CD14-positive monocyte (primary cell): Measurements from ENCODE around the gene RCAN3. TPM values are rescaled to one million over a fixed set of nuclear protein-coding genes. Genes with fewer than 3 reads are reported as not detected.
A peak's percentile ranks its signal among the peaks of the same experiment; 100 is the strongest.

Experiments used
- DNase-seq, 3 donors: peaks; one replicate each; pipeline ENCODE4 v3.0.0-alpha.2; 2011 to 2022
- H2AFZ ChIP-seq: 2 replicates; pipeline ENCODE4 v1.6.0; 2012; ENCODE audit warnings: mild to moderate bottlenecking, low read depth, low read length, inconsistent platforms; ENCODE audit not compliant: insufficient read depth, poor library complexity, severe bottlenecking
- H3K27ac ChIP-seq, 2 donors: 1 replicate in 1 of 2; 2 replicates in 1 of 2; pipeline ENCODE4 v1.5.1; 2012 to 2013; ENCODE audit warnings: low read length in 2 of 2, control low read depth in 1 of 2, inconsistent platforms in 1 of 2, low read depth in 1 of 2, mild to moderate bottlenecking in 1 of 2
- H3K27me3 ChIP-seq, 2 donors: one replicate each; pipeline versions ENCODE4 v1.6.0 to v1.6.1; 2011 to 2013; ENCODE audit warnings: low read length in 2 of 2; ENCODE audit not compliant: control insufficient read depth in 2 of 2, insufficient read depth in 2 of 2
- H3K36me3 ChIP-seq, 2 donors: replicated peaks in 1 of 2; 1 replicate in 1 of 2; 2 replicates in 1 of 2; pipeline versions ENCODE4 v1.5.1 to v1.6.1; 2012 to 2013; ENCODE audit warnings: low read length in 2 of 2, control low read depth in 1 of 2, inconsistent platforms in 1 of 2, mild to moderate bottlenecking in 1 of 2; ENCODE audit not compliant: insufficient read depth in 2 of 2, control insufficient read depth in 1 of 2
- H3K4me1 ChIP-seq, 2 donors: 1 replicate in 1 of 2; 2 replicates in 1 of 2; pipeline versions ENCODE4 v1.5.1 to v1.6.1; 2012 to 2013; ENCODE audit warnings: low read length in 2 of 2, control low read depth in 1 of 2, inconsistent platforms in 1 of 2, mild to moderate bottlenecking in 1 of 2, moderate library complexity in 1 of 2; ENCODE audit not compliant: insufficient read depth in 2 of 2, control insufficient read depth in 1 of 2
- H3K4me2 ChIP-seq: replicated peaks from 2 replicates; pipeline ENCODE3; 2012; ENCODE audit warnings: low read length, moderate library complexity, mild to moderate bottlenecking; ENCODE audit not compliant: poor library complexity, severe bottlenecking; ENCODE audit errors: extremely low read depth
- H3K4me3 ChIP-seq, 3 experiments: fragments of 200-600 bp in 1 of 3; sonication (generic) in 1 of 3; replicated peaks in 1 of 3; 1 replicate in 2 of 3; 2 replicates in 1 of 3; pipeline ENCODE4 v1.5.1; 2011 to 2013; ENCODE audit warnings: low read length in 3 of 3, mild to moderate bottlenecking in 3 of 3, control low read depth in 2 of 3, low read depth in 2 of 3, inconsistent platforms in 1 of 3, moderate library complexity in 1 of 3
- H3K79me2 ChIP-seq: 2 replicates; pipeline ENCODE4 v1.6.0; 2012; ENCODE audit warnings: mild to moderate bottlenecking, control low read depth, inconsistent platforms, low read length, moderate library complexity; ENCODE audit not compliant: insufficient read depth
- H3K9ac ChIP-seq: 2 replicates; pipeline ENCODE4 v1.6.0; 2017; ENCODE audit warnings: low read length, mild to moderate bottlenecking; ENCODE audit not compliant: insufficient read depth, poor library complexity, severe bottlenecking
- H3K9me3 ChIP-seq, 2 donors: replicated peaks in 1 of 2; 1 replicate in 1 of 2; 2 replicates in 1 of 2; pipeline versions ENCODE4 v1.5.1 to v1.6.1; 2012 to 2013; ENCODE audit warnings: low read length in 2 of 2, control low read depth in 1 of 2; ENCODE audit not compliant: control insufficient read depth in 1 of 2, insufficient read depth in 1 of 2
- H4K20me1 ChIP-seq: 2 replicates; pipeline ENCODE4 v1.6.0; 2012; ENCODE audit warnings: mild to moderate bottlenecking, low read length, control low read depth, moderate library complexity; ENCODE audit not compliant: insufficient read depth
- H3K27ac Mint-ChIP-seq, 7 donors: one replicate each; pipeline ENCODE4 v1.8.0; 2020; ENCODE audit warnings: mild to moderate bottlenecking in 7 of 7, mixed read lengths in 7 of 7, moderate library complexity in 6 of 7, inconsistent platforms in 2 of 7
- H3K27me3 Mint-ChIP-seq, 3 donors: one replicate each; pipeline ENCODE4 v1.8.0; 2021 to 2022; ENCODE audit warnings: low read depth in 3 of 3, mild to moderate bottlenecking in 3 of 3, mixed read lengths in 3 of 3, moderate library complexity in 3 of 3, inconsistent platforms in 1 of 3
- H3K36me3 Mint-ChIP-seq, 2 donors: one replicate each; pipeline ENCODE4 v1.8.0; 2020; ENCODE audit warnings: mixed read lengths in 2 of 2, inconsistent platforms in 1 of 2, mild to moderate bottlenecking in 1 of 2
- H3K4me1 Mint-ChIP-seq: one replicate; pipeline ENCODE4 v1.8.0; 2020; ENCODE audit warnings: mild to moderate bottlenecking, mixed read lengths
- H3K4me3 Mint-ChIP-seq, 2 donors: one replicate each; pipeline ENCODE4 v1.8.0; 2020; ENCODE audit warnings: mild to moderate bottlenecking in 2 of 2, mixed read lengths in 2 of 2, moderate library complexity in 1 of 2
- H3K9me3 Mint-ChIP-seq, 7 donors: one replicate each; pipeline ENCODE4 v1.8.0; 2020 to 2022; ENCODE audit warnings: mixed read lengths in 7 of 7, mild to moderate bottlenecking in 6 of 7, moderate library complexity in 6 of 7, inconsistent platforms in 2 of 7
- CTCF ChIP-seq: fragments of 200-600 bp; IDR thresholded peaks from one replicate; pipeline ENCODE4 v1.8.0; 2022; ENCODE audit warnings: antibody characterized with exemption, mild to moderate bottlenecking
- WGBS: methylation state at CpG from one replicate; pipeline ENCODE4 v1.1.5; 2013; ENCODE audit warnings: missing lambda C conversion rate; ENCODE audit not compliant: insufficient coverage; 5-methylcytosine and 5-hydroxymethylcytosine counted together
- intact Hi-C, 2 donors: fragments of 100-400 bp; cut with micrococcal nuclease; formaldehyde crosslinking; loops; one replicate each; pipeline versions ENCODE4 v1.15.0 to v1.15.1; 2023
- polyA plus RNA-seq, 3 donors: library from polyadenylated mRNA; depleted of rRNA in 1 of 3; unstranded in 2 of 3; stranded (reverse) in 1 of 3; fragments of 300-500 nt in 2 of 3; fragments of >200 nt in 1 of 3; fragmentation: Illumina TruSeq in 2 of 3; gene quantifications; 1 replicate in 2 of 3; 2 replicates in 1 of 3; pipeline ENCODE4 v1.2.3, GENCODE V29; 2012 to 2021

The RCAN3 gene
- polyA plus RNA-seq, 3 donors: 7.1 to 9.1 (median 8.8) TPM

GRCh38 chr1:24483441-24483840, 19.2 kb upstream of the RCAN3 start:
- H3K27me3 Mint-ChIP-seq: peaks cover 0 to 4% (median 0%) of the 10 kb centered on the region in 3 donors
- no peak for TF ChIP-seq CTCF
- no peaks in the 10 kb centered on the region for H3K36me3 ChIP-seq
- H3K27me3 ChIP-seq: no peaks in the 10 kb centered on the region
- no peak overlapping the region for H3K9ac ChIP-seq
- WGBS: 96% methylated on average over 4 of the region's 5 CpGs
- H4K20me1 ChIP-seq: no peaks in the 10 kb centered on the region
- H3K4me2 ChIP-seq: no peak overlapping the region
- no peak overlapping the region for H3K27ac Mint-ChIP-seq
- no peak overlapping the region for H3K4me3 ChIP-seq
- peaks cover 0 to 7% (median 2%) of the 10 kb centered on the region in 7 donors for H3K9me3 Mint-ChIP-seq
- peak overlapping the region; percentile 17 for H2AFZ ChIP-seq
- H3K9me3 ChIP-seq: no peaks in the 10 kb centered on the region
- peaks cover 22 to 27% of the 10 kb centered on the region in 2 donors for H3K4me1 ChIP-seq
- peaks cover 22% of the 10 kb centered on the region for H3K4me1 Mint-ChIP-seq
- no peaks in the 10 kb centered on the region for H3K79me2 ChIP-seq
- intact Hi-C loops: no loop called here
- H3K36me3 Mint-ChIP-seq: peaks cover 3% of the 10 kb centered on the region in 2 donors
- H3K27ac ChIP-seq: no peak overlapping the region
- no peak overlapping the region for H3K4me3 Mint-ChIP-seq
- DNase-seq: no peak

GRCh38 chr1:24484199-24484598, 18.4 kb upstream of the RCAN3 start:
- no peak overlapping the region for H3K4me3 ChIP-seq
- Mint-ChIP-seq H3K4me3 (no peak overlapping the region), H3K27ac (no peak overlapping the region), H3K36me3 (peaks cover 3% of the 10 kb centered on the region in 2 donors), H3K27me3 (peaks cover 0 to 2% (median 1%) of the 10 kb centered on the region in 3 donors), H3K4me1 (peaks cover 22% of the 10 kb centered on the region), H3K9me3 (peaks cover 0 to 7% (median 2%) of the 10 kb centered on the region in 7 donors)
- no peaks in the 10 kb centered on the region for H3K79me2 ChIP-seq
- no peak for TF ChIP-seq CTCF
- no peaks in the 10 kb centered on the region for H4K20me1 ChIP-seq
- H3K9me3 ChIP-seq: no peaks in the 10 kb centered on the region
- intact Hi-C loops: no loop called here
- H3K27ac ChIP-seq: no peak overlapping the region
- H3K36me3 ChIP-seq: no peaks in the 10 kb centered on the region
- WGBS: 100% methylated on average over 4 of the region's 4 CpGs
- H3K4me2 ChIP-seq: no peak overlapping the region
- H3K4me1 ChIP-seq: peaks cover 22 to 27% of the 10 kb centered on the region in 2 donors
- no peak overlapping the region for H3K9ac ChIP-seq
- no peaks in the 10 kb centered on the region for H3K27me3 ChIP-seq
- no peak for DNase-seq
- no peak overlapping the region for H2AFZ ChIP-seq
